ENCODE data around the gene GNB1L. TPM values are rescaled to one million over a fixed set of nuclear protein-coding genes. Genes with fewer than 3 reads are reported as not detected.

GNB1L gene
- polyA plus RNA-seq, 4 donors: 3.2 to 7.9 (median 3.8) TPM

DNA sequence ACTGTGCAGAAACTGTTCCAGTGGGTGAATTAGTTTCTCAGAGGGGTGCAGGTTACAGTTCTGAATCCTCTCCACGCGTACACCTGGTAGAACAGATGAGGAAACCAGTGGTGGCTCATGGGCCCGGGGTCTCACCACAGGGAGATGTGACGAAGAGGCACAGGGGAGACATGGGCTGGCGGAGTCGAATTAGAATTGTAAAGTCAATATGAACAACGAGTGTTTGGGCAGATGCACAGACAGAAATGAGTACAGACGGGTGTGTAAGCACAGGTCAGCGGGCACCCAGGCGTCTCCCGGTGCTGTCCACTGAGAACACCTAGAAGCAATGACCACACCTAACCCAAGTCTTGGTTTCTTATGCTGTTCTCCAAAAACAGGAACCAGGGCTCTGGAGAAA is 41.8 kb downstream of the GNB1L start:
- DNase-seq (ENCODE audit: low read depth in 4 of 4, low spot score in 3 of 4): no peak

DNA sequence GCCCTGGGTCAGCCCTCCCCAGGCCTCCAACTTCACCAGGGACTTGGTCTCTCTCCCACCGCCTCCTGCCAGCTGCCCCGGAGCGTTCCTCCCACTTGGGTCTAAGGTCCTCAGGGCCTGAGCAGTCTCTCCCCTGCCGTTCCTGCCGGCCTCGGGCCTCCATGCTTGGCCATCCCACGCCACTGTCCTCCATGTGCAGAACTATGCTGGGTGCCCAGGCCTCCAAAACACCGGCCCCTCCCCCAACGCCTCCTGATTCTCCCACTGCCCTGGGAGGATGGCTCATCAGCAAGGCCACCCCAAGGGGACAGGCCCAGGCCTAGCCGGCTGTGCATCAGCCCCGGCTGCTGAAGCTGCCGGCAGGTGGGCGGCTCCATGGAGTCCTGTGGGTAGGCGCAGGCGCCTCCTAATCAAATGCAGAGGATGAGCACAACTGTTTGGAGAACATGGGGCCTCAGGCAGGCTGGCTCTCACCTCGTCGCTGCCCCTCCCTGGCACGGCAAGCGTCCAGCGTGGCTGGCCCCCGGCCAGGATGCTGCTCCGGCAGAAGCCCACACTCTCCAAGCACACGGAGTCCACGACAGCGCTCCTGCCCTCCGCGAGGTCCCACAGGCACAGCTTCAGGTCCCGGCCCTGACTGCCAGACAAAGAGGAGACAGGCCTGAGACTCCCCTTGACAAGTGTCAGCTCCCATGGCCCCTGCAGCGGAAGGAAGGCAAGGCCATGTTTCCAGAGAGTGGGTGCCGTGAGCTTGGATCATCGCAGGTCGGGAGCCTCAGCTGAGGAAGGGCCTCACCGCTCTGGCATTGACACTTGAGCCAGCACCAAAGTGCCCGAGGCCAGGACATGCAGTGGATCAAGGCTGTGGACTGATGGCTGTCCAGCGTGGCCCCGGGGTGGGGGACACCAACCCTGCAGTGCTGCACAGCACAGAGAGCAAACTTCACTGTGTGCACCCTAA is 42.6 kb downstream of the GNB1L start:
- DNase-seq (ENCODE audit: low read depth in 4 of 4, low spot score in 3 of 4): no peak

DNA sequence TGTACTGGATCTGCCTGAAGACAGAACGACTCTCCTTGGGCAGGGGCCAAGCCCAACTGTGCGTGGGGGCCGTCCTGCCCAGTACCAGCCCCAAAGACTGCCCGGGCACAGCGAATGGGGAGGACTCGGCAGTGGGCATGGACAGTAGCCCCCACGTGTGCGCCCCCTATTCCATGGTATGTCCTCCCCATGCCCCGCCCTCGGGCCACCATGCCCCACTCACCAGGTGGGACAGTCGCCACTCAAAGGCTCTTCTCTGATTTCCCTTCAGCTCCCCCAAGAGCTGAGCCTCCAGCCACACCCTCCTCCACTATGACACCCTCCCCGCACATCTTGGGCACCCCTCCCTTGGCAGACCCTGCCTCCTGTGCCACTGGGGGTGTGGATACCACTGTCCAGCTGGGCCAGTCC is 43.5 kb downstream of the GNB1L start:
- DNase-seq (ENCODE audit: low read depth in 4 of 4, low spot score in 3 of 4): no peak

DNA sequence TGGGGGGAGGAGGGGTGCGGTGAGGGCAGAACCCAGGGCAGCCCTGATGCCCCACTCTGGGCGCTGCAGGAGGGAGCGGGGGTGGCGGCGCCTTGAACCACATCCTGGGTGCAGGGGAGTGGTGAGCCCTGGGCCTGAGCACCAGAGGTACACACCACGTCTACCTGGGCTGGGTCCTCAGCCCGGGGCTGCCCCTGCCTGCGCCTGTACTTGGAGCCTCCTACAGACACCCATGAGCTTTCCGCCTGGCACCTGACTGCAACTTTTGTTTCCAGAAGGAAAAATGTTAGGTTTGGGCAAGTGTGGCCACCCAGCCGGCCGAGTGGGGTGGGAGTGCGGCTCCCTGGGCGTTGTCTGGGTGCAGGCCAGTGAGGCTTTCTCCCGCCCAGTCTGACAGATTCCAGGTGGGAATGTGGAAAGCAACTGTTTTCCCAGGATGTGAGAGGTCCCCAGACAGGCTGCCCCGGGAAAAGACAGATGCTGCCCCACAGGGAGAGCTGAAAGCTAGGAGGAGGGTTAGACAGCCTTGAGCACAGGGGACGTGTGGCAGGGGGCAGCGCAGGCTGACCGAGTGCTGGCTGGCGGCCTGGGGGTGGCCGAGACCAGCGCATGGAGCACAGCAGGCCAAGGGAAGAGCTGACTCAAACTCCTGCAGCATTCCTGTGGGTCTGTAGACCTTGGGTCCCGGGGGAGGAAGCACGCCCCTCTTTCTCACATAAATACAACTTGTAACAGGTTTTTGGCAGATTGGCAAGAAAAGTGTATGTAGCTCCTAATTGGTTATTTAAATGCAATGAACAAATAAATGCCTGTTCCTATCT is 44.1 kb downstream of the GNB1L start:
- DNase-seq (ENCODE audit: low read depth in 4 of 4, low spot score in 3 of 4): no peak

DNA sequence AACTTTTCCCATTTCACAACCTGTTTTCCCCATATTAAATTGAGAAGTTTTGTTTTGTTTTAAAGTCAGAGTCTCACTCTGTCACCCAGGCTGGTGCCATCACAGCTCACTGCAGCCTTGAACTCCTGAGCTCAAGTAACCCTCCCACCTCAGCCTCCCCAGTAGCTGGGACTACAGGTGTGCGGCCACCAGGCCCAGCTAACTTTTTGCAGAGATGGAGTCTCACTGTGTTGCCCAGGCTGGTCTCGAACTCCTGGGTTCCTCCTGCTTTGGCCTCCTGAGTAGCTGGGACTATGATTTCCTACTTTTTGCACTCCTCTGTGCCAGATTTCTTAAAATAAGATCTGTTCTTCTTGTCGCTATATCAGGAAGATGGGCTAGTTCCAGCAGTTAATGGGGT is 44.9 kb downstream of the GNB1L start:
- DNase-seq (ENCODE audit: low read depth in 4 of 4, low spot score in 3 of 4): no peak

DNA sequence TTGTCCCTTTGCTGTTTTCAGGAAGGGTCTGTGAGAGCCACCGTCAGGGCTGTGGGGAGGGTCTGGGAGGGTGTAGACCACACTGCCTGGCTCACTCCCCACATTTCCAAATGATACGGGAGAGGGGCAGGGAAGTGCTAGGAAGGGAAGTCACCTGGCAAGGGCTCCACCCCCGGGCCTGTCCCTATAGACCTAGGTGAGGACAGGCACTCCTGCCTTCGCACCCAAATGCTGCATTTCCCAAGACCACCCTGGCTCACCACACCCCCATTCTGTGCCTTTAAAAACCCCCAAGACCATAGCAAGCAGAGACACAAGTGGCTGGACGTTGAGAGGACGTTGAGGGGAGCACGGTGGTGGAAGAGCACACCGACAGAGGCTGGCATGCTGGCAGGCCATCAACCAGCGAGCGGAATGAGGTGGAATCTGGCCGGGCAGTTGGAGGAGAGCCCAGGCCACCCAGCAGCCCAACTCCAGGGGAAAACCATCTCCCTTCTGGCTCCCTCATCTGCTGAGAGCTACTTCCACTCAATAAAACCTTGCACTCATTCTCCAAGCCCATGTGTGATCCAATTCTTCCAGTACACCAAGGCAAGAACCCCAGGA is 45.7 kb downstream of the GNB1L start:
- DNase-seq (ENCODE audit: low read depth in 4 of 4, low spot score in 3 of 4): no peak

DNA sequence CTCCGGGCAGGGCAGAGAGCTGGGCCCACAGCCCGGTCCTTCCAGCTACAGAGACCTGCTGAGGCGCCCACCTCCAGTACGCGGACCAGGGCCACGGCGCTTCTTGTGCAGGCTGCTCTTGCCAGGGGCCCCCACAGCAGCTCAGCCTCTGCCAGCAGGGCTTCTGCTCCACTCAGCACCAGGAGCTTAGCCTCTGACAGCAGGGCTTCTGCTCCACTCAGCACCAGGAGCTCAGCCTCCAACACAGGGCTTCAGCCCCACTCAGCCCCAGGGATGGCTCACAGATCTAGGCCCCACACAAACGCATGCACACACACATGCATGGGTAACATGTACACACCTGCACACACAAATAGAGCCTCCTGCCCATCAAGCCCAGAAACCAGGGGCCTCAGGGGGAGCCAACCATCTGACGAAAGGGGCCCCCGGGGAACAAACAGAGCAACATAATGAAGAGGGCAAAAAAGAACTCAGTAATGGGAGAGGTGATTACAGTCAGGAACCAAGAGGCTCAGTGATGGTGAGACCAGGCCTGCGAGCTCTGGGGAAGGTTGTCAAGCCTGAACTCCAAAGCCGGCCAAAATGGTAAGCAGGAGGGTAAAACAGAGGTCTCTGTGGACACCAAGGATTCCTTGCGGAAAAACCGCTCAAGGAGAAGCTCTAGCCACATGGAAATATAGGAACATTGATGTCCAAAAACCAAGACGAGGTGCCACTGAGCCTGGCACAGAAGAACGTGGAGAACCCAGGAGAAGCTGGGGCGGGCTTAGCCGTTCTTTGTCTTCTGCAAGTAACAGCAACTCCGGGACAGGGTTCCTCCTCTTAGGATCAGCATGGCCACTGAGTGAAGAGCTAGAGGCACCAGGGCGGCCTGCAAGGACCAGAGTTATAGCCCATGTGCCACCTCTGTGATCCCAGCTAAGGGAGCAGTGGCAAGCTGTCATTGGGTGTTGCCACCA is 46.5 kb downstream of the GNB1L start:
- DNase-seq (ENCODE audit: low read depth in 4 of 4, low spot score in 3 of 4): no peak

DNA sequence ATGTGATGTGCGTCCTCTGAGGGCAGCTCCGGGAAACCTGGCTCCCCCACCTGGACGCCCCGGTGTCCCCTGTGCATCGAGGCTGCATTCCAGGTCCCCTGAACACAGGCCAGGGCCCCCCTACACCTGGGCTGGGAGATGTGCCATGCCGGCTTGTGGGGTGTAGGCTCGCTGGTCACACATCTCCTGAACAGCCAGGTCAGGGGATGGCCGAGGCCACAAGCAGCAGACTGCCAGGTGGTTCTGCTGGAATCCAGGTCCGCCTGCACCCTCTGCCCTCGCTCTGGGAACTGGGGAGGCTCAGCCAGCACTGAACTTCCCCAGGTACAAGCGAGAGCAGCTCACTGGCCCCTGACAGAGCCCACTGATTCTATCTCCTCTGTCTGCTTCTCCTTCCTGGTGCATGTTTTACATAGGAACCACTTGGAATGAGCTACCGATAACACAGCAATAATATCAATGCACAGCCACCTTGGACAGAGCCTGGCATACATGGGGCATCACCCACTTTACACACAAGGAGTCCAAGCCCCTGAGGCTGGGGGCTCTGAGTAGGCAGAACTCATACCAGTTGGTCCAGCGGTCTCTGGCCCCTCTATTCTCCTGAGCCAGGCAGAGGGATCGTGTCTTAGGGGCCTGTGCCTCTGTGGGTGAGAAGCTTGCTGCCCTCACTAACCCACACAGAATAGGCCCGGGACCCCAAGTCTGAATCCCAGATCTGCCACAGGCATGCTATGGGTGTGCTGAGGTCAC is 47.3 kb downstream of the GNB1L start:
- no peak for DNase-seq (ENCODE audit: low read depth in 4 of 4, low spot score in 3 of 4)

DNA sequence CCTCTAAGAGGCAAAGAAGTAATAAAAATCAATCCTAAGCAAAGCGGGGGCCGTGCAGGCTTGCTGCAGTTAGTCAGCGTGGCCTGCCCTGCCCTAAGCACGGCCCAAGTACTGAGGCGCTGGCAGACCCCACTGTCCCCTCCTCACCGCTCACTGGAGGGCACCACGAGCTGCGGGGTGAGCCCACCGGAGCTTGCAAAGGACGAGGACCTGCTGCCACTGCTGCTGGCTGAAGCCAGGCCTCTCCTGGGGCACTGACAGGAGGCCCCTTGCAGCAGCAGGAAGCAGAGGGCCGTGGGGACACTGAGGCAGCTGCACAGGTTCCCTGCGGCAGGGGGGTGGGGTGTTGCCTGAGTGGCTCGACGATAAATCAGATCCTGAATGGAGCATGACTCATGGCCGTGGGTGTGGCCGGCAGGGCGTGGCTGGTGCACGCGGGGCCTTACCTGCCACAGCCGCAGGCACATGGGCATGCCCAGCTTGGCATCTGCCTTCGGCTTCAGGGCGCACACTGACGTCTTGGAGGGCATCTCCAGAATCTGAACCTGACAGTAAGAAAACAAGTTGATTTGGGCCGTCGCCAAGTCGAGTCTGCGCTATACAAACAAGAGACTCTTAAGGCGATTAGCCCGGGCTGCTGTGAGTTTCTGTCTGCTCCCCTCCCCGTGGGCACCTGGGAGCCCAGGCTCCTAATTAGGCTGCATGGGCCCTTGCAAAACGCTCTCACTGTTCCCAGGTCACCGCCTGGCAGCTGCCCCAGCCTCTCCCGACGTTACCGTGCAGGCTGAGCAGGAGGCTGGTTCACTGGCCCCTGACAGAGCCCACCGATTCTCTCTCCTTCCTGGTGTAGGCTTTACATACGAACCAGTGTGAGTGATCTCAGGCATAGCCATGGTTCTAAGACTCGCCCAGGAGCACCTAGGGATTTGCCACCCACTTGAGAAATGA is 48.2 kb downstream of the GNB1L start:
- no peak for DNase-seq (ENCODE audit: low read depth in 4 of 4, low spot score in 3 of 4)

DNA sequence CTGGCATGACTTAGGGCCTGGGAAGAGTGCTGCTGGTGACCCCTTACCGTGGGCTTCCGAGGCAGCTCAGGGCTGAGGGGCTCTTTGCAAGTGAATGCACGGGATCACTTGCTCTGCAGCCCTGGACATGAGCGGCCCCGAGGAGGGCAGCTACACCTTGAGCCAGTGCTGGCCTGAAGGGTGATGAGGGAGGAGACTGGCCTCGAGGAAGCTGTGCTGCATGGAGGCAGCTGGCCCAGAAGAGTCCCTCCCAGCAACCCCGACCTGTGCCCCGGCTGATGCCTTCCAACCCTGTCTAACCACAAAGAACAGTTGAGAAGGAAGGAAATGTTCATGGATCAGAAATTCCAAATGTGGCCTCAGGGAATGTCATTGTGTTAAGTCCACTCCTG is 48.9 kb downstream of the GNB1L start:
- no peak for DNase-seq (ENCODE audit: low read depth in 4 of 4, low spot score in 3 of 4)

DNA sequence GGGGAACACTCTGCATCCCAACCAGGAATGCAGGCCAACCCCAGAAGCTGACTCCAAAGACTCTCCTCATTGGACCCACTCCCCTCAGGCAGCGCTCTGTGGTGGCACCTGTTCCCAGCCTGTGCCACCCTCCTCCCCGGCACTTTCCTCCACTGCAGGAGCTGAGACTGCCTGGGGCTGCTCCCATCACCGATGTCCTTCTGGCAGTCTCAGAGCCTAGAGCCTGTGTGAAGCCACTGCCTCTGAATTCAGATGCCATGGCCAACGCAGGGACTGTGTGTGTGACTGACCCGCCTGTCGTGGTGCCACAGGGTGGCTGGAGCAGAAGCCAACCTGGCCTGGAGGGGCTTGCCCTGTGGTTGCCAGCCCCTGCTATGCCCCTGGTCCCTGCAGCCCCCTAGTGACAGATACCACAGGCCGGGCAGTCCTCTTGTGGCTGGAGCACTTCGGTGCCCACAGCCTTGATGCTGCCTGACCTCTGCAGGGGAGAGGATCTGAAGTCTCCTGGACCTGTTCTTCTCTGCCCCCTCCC is 50.9 kb downstream of the GNB1L start:
- no peak for DNase-seq (ENCODE audit: low read depth in 4 of 4, low spot score in 3 of 4)

DNA sequence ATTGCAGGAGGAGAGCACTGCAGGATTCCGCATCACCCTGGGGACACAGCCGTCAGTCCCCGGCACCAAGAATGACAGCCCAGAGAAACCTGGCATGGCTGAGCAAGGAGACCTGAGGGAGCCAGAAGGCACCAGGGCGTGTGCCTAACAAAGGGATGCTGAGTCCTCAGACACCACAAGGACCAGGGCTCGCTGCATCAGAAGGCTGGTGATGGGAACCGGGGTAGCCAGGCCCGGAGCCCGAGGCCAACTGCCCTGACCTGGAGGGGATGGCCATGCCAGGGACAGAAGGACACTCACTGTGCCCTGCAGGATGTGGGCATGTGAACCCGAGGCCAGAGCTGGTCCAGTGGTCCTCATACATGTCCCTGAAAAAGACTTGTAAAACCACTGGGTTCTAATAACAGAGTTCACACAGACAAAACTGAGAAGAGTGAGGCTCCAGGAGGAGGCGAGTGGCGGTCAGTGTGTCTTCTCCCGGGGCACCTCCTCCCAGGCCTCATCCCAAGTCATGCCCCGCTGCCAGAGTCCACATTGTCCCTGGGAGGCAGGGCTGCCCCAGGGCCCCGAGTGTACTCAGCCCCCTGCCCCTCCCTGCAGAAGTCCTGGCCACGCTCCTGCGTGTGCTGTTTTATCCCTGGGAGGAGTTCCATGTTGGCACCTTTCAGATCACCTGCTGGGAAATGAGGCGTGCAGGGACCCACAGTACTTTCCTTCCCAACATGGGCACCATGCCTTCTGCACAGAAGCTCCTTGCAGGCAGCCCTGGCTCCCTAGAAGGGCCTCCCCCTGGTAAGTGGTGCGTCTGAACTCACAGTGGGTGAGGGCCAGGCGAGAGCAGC is 51.6 kb downstream of the GNB1L start:
- DNase-seq (ENCODE audit: low read depth in 4 of 4, low spot score in 3 of 4): no peak

DNA sequence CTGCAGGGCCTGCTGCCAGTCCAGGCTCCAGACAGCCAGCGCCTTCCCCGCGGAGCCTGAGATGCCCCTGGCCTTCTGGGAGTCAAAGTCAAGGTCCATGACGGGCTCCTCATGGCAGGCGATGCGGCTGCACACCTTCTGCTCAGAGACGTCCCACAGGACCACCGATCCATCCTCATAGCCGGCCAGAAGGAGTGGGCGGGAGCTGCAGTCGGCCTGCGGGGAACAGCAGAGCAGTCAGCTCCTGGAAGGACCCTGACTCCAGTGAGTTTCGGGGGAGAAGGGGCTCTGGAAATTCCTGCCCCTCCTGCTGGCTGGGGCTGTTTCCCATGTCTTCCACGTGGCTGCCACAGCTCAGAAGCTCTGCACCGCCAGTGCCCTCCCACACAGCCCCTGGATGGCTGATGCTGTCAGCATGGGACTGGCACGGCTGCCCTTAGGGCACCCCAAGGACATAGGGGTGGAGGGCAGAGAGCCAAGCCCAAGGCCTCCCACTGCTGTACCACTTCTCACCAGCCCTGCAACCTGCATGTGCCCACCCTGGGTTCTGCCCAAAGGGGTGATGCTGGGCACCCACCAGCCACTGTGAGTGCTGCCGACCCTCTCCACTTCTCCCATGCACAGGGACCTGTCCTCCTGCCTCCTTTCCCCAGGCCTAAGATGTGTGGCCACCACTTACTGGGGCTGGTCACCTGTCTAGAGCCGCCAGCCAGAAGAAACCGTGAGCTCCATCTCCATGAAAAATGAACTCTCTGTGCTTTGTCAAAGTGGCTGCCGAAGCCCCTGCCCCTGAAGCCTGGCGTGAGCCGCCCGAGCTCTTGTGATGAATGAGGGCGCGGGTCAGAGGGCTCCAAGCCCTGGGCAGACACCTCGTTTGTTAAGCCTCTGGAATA is 52.4 kb downstream of the GNB1L start:
- no peak for DNase-seq (ENCODE audit: low read depth in 4 of 4, low spot score in 3 of 4)

DNA sequence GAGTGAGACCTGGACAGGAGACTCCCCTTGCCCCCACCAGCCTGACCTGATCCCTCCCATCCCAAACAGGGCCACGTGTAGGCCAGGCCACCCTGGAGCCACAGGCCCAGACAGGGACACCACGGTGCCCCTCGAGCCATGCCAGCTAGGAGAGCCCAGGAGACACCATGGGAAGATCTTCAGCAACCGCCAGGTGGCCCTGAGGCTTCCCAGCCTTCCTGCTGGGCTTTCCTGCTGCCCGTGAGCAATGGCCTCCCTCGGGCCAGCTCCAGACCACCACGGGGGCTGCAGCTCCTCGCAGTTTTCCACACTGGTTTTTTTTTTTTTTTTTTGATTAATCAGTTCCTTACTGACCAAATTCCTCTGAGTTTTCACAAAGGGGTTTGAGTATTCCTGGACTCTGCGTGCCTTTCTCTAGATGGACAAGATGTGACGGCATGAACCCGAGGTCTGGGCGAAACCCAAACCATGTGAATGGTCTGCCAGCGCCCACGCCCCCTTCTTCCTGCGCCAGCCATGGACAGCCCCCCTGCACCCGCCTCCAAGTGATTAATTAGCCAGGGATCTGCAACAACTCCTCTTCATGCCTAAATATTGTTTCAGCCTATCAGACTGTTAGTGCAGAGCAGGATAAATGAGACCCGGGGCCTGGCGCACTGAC is 53.2 kb downstream of the GNB1L start:
- DNase-seq (ENCODE audit: low read depth in 4 of 4, low spot score in 3 of 4): no peak

DNA sequence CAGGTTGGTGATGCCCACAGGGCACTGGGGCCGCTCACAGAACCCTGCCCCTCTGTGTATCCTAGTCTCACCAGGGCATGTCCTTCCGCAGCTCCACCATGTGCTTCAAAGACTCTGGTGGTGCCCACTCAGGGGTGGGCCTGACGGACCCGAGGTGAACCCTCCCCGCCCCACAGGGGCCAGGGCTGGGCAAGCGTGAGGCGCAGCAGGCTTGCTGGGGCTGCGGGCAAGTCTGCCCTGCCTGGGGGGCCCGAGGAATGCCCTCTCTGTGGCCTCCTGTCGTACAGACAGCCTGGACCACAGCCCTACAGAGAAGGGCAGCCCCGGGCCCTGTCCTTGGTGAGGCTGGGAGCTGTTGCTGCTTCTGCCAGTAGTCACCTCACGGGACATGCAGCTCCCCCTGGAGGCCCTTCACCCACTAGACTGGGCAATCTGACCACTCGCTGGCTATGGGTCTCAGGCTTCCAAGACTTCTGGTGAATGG is 53.9 kb downstream of the GNB1L start:
- no peak for DNase-seq (ENCODE audit: low read depth in 4 of 4, low spot score in 3 of 4)
